ENCODE results near the gene FGF8. TPM values are rescaled to one million over a fixed set of nuclear protein-coding genes. Genes with fewer than 3 reads are reported as not detected.

Gene FGF8
- total and polyA plus RNA-seq, 9 of the 15 experiments (the other 6 are each of a cell fraction or from before 2014, with no cell fraction given), result 0.13 to 0.82 (median 0.37) TPM; not detected in 5

- peak; percentile 40 to 70; a peak in 3 of 4 replicates for TF ChIP-seq MNT (conservative IDR thresholded peaks at IDR 0.05)
- peak; percentile 90; the same call in 1 of the 2 replicates for TF ChIP-seq GTF2E2 (tag; IDR thresholded peaks at IDR 0.05)
- TF ChIP-seq COPS2 (conservative IDR thresholded peaks at IDR 0.05), result no peak
- TF ChIP-seq ZNF175 (CRISPR knock-in tag; IDR thresholded peaks at IDR 0.05; ENCODE audit: low read depth), result no peak
- no peak for TF ChIP-seq CBX1 (IDR thresholded peaks at IDR 0.05; ENCODE audit: low read depth)
- no peak for TF ChIP-seq CHD1 (IDR thresholded peaks at IDR 0.05; ENCODE audit: low read length)
- no peak for TF ChIP-seq ILF3 (IDR thresholded peaks at IDR 0.05; ENCODE audit: borderline replicate concordance)
- TF ChIP-seq OTX1 (CRISPR knock-in tag; IDR thresholded peaks at IDR 0.05), result peak; percentile 64; the same call in 1 of the 2 replicates
- TF ChIP-seq RNF2 (IDR thresholded peaks at IDR 0.05), result peak; percentile 91
- TF ChIP-seq ZBTB49 (CRISPR knock-in tag; IDR thresholded peaks at IDR 0.05; ENCODE audit: borderline replicate concordance), result no peak
- TF ChIP-seq POLR2AphosphoS5 (IDR thresholded peaks at IDR 0.05; ENCODE audit: control insufficient read depth, insufficient read depth, low read depth, low read length), result peak; percentile 92
- no peak for TF ChIP-seq MLX (CRISPR knock-in tag; conservative IDR thresholded peaks at IDR 0.05)
- peak in 1 of 2 experiments; percentile 56; a peak in 1 of 4 replicates for TF ChIP-seq SIN3A (IDR thresholded peaks at IDR 0.05; ENCODE audit: borderline replicate concordance in 2 of 2, control insufficient read depth in 1 of 2, low read depth in 2 of 2, low read length in 2 of 2)
- TF ChIP-seq TARDBP (IDR thresholded peaks at IDR 0.05), result 0 out of 2 replicates have a peak, but pooled peaks have one; percentile 80
- TF ChIP-seq ZNF384 (IDR thresholded peaks at IDR 0.05; ENCODE audit: low read depth, low read length), result no peak
- TF ChIP-seq ZNF124 (CRISPR knock-in tag; IDR thresholded peaks at IDR 0.05), result no peak
- no peak for TF ChIP-seq MAFK (IDR thresholded peaks at IDR 0.05; ENCODE audit: low read length)
- TF ChIP-seq MIER1 (IDR thresholded peaks at IDR 0.05; ENCODE audit: low read depth), result no peak
- TF ChIP-seq ZNF668 (CRISPR knock-in tag; IDR thresholded peaks at IDR 0.05), result no peak
- TF ChIP-seq E2F5 (CRISPR knock-in tag; IDR thresholded peaks at IDR 0.05), result no peak
- TF ChIP-seq U2AF1 (optimal IDR thresholded peaks at IDR 0.05; ENCODE audit: low read depth, low read length), result no peak
- TF ChIP-seq MCM3 (IDR thresholded peaks at IDR 0.05), result no peak
- no peak for TF ChIP-seq KAT8 (IDR thresholded peaks at IDR 0.05; ENCODE audit: low read depth)
Observed at GRCh38 chr10:101818119-101818871, 42.4 kb upstream of the FGF8 start, which contains the start of gene OGA (continued).

Measured in K562 (cell line).